GM18519 (cell line): ENCODE data around the gene PCYOX1L.

Experiments used
- ATAC-seq: cut with Tn5 transposase; IDR thresholded peaks from one replicate; pipeline ENCODE4 v1.9.1; 2021; ENCODE audit warnings: mild to moderate bottlenecking, moderate library complexity; ENCODE audit not compliant: unreplicated experiment, low FRiP score

PCYOX1L gene

DNA sequence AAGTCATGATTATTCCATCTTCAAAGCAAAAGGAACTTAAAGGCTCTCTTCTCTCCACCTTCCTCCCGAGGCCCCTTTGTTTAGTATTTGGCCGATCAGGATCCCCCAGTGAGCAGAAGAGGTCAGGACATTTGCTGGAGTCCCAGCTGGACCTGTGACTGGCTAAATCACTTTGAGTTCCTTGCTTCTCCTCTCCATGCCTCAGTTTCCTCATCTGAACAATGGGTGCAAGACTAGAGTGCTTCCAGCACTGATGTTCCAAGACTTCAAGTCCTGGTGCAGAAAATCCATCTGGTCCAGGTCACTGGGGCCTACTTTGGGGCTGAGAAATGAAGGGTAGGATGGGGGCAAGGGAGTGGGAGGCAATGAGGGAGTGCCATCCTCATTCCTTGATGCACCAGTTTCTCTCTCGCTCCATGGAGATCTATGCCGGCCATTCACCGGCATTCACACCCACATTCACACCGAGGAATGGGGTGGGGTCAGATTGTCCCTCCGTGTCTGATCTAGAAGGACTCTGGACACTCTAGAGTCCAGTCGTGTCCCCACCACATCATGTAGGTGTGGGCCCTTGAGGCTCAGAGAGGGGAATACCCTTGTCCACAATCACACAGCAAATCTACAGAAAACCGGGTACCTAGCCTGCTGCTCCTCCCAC lies 60.0 kb downstream of the PCYOX1L start:
- no peak for ATAC-seq

DNA sequence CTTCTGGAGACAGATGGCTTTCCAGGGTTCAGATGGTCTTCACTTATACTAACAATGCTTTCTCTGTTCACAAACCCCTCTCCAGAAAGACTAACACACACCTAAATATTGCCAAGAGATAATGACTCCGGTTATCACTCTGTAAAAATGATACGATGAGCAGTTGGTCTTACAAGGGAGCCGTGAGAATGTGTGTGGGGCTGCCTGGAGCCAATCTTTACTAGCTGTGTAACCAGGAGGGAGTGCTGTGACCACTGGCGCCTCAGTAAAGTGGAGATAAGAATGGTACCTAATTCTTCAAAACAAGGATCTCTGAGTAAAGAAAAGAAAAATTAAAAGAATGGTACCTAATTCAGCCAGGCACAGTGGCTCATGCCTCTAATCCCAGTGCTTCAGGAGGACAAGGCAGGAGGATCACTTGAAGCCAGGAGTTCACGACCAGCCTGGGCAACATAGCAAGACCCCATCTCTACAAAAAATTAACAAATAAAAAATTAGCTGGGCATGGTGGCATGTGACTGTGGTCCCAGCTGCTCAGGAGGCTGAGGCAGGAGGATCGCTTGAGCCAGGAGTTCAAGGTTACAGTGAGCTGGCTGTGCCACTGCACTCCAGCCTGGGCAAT lies 61.2 kb downstream of the PCYOX1L start:
- ATAC-seq, result no peak
